Hepatocyte (in vitro differentiated cells): ENCODE data around the gene PIGP.

ENCODE experiments used
- EZH2 ChIP-seq: fragments of 200-600 bp; sonication (generic); IDR thresholded peaks from 2 replicates; pipeline ENCODE4 v1.6.1; 2016; ENCODE audit warnings: antibody characterized with exemption, mild to moderate bottlenecking, borderline replicate concordance
- EZH2phosphoT487 ChIP-seq: fragments of 200-600 bp; sonication (generic); IDR thresholded peaks from one replicate; pipeline ENCODE4 v1.6.1; 2018; ENCODE audit warnings: antibody characterized with exemption, mild to moderate bottlenecking, low read depth, moderate library complexity; ENCODE audit not compliant: unreplicated experiment, severe bottlenecking
- TF ChIP-seq, protein P1 (sequence below): fragments of 200-600 bp; sonication (generic); IDR thresholded peaks from 2 replicates; pipeline ENCODE4 v1.5.1; 2016; ENCODE audit warnings: antibody characterized with exemption, mild to moderate bottlenecking; ENCODE audit not compliant: poor library complexity

GRCh38 chr21:37026499-37026898 lies 46.4 kb downstream of the PIGP start:
- TF ChIP-seq, protein P1, sequence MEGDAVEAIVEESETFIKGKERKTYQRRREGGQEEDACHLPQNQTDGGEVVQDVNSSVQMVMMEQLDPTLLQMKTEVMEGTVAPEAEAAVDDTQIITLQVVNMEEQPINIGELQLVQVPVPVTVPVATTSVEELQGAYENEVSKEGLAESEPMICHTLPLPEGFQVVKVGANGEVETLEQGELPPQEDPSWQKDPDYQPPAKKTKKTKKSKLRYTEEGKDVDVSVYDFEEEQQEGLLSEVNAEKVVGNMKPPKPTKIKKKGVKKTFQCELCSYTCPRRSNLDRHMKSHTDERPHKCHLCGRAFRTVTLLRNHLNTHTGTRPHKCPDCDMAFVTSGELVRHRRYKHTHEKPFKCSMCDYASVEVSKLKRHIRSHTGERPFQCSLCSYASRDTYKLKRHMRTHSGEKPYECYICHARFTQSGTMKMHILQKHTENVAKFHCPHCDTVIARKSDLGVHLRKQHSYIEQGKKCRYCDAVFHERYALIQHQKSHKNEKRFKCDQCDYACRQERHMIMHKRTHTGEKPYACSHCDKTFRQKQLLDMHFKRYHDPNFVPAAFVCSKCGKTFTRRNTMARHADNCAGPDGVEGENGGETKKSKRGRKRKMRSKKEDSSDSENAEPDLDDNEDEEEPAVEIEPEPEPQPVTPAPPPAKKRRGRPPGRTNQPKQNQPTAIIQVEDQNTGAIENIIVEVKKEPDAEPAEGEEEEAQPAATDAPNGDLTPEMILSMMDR: no peak
- TF ChIP-seq EZH2 (no peak), EZH2phosphoT487 (no peak)
